Fibroblast of skin of right quadriceps (primary cell): ENCODE results near the gene CHRM4.

ENCODE experiments used
- DNase-seq: peaks from one replicate; pipeline ENCODE4 v3.0.0-alpha.2; 2013

CHRM4 gene

GRCh38 chr11:46346886-46347636 lies 44.5 kb downstream of the CHRM4 start, which contains the start of gene DGKZ:
TSS of gene DGKZ (plus strand) at chr11:46347463. CDS start at chr11:46347660, 197 bp downstream.
- peak; percentile 83 for DNase-seq

- DNase-seq: no peak
Observed at GRCh38 chr11:46345881-46346484, 45.6 kb downstream of the CHRM4 start.

- DNase-seq: no peak
Observed at GRCh38 chr11:46345131-46345597, 46.4 kb downstream of the CHRM4 start.

DNA sequence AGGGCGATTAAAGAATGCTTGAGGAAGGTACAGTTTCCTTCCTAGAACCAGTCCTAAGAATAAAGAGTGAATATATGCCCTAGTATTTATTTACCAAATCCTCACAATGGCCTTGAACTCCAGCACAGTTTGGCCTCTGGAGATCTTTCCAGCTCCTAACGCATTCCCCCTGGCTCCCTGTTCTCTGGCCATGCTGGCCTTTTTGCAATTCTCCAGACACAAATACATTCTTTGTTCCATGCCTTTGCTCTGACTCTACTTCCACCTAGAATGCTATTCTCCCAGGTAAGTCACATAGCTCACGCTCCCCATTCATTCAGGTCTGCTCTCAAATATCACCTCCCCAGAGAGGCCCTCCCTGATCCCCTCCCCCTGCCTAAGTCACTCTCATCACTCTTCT lies 48.1 kb downstream of the CHRM4 start:
- no peak for DNase-seq

DNA sequence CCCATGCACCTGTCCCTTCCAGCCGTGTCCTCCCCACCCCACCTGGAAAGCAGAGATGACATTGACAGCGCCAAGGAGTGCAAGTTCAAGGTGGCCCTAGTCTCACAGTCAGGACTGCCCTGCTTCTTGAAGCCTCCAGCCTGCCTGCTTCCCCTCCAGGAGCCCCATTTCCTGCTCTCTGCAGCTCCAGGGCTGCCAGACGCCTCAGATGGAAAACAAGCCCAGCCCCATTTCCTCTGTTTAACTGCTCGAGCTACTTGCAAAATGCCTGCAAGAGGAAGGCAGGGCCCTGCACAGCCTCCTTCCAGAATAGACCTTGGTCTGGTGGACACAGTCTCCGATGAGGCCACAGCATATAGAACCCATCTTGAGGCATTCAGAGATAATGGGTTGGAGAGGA lies 49.3 kb downstream of the CHRM4 start:
- DNase-seq: no peak

DNA sequence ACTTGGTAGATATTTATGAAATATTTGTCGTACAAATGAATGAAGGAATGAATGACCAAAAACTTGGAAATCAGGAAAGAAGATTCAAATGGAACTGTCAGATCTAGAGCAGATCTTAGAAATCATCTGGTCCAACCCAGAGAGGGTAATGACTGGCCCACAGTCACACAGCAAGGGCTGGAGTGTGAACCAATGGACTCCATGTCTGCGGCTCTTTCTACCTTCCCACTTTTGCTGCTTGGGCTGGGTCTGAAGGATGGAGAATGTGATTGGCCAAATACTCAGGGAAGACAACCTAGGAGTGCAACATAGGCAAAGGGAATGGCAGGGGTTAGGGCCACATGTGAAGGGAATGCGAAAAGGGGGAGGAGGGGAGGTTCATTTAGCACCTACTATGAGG lies 50.1 kb downstream of the CHRM4 start:
- DNase-seq: no peak

DNA sequence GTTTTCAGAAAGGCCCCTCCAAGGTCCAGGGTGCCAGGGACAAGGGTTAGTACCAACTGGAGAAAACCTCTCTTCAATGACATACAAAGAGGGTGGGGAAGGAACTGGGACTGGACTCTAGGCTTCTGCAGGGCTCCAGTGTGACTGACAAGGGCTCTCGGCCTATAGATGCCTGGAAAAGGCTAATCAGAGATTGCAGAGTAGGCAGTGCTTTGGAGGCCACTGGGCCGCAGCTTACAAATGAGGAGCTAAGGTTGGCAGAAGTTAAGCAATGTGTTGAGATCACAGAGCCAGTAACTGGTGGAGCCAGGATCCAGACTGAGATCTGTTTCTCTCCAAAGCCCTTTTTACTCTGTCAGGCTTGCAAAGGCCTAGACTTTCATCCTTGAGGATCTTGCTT lies 51.8 kb downstream of the CHRM4 start:
- no peak for DNase-seq

- no peak for DNase-seq
Observed at GRCh38 chr11:46338988-46339666, 52.4 kb downstream of the CHRM4 start.

DNA sequence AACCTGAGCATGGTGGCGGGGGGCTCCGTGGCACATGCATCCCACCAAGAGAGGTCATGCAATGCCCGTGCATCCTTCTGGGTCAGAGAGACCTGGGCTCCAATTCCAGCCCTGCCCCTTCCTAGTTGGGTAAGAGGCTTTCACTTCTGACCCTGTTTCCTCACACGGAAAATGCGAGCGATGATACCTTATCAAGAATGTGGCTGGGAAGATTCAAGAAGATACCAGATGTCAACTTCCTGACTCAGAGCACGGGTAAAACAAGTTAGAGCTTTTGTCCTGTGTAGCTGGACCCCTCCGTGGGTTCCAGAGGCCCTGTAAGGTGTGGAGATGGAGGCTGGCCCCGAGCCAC lies 53.0 kb downstream of the CHRM4 start:
- no peak for DNase-seq

- no peak for DNase-seq
Observed at GRCh38 chr11:46337626-46338345, 53.8 kb downstream of the CHRM4 start.

DNA sequence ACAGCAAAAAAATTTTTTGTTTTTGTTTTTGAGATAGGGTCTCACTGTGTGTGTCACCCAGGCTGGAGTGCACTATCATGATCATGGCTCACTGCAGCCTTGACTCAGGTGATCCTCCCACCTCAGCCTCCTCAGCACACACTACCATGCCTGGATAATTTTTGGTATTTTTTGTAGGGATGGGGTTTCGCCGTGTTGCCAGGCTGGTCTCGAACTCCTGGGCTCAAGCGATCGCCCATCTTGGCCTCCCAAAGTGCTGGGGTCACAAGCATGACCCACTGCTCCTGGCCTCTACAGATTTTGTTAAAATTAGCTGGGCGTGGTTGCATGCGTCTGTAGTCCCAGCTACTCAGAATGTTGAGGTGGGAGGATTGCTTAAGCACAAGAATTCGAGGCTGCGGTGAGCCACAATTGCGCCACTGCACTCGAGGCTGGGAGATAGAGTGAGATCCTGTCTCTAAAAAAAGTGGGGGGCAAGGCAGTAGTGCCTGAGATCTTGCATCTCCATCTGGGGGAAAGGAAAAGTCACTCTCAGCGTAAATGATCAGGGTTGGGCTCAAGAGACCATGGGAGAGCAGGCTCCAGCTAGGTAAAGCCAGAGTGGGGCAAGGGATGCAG lies 54.9 kb downstream of the CHRM4 start:
- DNase-seq: no peak

DNA sequence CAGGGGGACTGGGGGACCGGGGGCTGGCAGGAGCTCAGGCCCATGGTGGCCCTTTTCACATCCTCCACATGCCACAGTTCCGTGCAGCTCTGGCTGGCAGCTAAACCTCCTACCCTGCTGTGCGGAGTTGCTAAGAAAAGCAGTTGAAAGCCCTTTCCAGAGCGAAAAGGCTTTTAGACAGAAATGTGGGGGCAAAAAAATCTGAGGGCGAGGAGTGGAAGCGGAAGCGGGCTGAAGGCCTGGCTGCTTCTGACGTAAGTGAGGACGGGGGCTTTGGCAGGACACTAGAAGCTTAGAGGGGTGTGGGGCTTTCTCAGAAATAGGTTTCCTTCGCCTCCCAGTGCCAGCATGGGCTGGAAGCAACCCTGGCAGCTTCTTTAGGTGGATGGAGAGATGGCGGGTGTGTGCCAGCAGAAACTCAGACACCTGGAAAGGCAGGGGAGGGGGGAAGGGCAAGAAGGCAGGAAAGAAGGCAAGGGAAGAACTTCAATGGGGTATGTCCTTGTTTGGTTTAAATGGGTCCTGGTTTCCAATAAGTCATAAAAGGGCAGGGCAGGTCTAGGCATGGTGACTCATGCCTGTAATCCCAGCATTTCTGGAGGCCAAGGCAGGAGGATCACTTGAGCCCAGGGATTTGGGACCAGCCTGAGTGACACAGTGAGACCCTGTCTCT lies 55.5 kb downstream of the CHRM4 start:
- no peak for DNase-seq

- no peak for DNase-seq
Observed at GRCh38 chr11:46335271-46335670, 56.3 kb downstream of the CHRM4 start.

DNA sequence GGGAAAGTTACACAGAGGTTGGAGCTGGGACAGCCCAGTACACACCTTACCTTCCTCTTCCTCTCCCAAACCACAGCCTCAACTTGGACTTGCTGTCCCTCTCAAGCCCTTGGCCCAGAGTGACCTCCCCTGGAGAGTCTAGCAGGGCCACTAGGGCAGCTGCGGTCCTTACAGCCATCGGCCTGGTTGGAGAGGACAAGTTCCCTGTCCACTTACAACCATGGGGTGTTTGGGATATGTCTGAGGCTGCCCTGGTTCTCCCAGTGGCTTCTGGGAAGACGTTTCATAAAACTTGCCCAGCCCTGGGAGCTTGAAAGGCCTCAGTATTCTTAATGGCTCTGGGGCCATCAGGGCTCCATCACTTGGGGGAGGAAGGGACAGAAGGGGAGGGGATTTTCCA lies 57.4 kb downstream of the CHRM4 start:
- no peak for DNase-seq
